HepG2 (cell line): ENCODE measurements around the gene VPS4A. TPM values are rescaled to one million over a fixed set of nuclear protein-coding genes. Genes with fewer than 3 reads are reported as not detected.

Experiments
- ADNP ChIP-seq: sonication (generic); formaldehyde crosslinking; IDR thresholded peaks from 2 replicates; pipeline ENCODE4 v1.4.0; 2020; ENCODE audit warnings: missing genetic modification reagents
- DNMT3B ChIP-seq: conservative IDR thresholded peaks from 2 replicates; pipeline ENCODE4 v1.6.1; 2016; ENCODE audit warnings: missing biosample characterization, control low read depth
- ELF1 ChIP-seq: sonication (generic); formaldehyde crosslinking; IDR thresholded peaks from 2 replicates; pipeline ENCODE4 v1.4.0; 2020; ENCODE audit warnings: missing genetic modification reagents
- FOXP4 ChIP-seq: sonication (generic); formaldehyde crosslinking; IDR thresholded peaks from 2 replicates; pipeline ENCODE4 v1.4.0; 2020; ENCODE audit warnings: missing genetic modification reagents
- HOXA5 ChIP-seq: sonication (generic); formaldehyde crosslinking; IDR thresholded peaks from 2 replicates; pipeline ENCODE4 v1.4.0; 2020; ENCODE audit warnings: missing genetic modification reagents
- ISL2 ChIP-seq: sonication (generic); formaldehyde crosslinking; IDR thresholded peaks from 2 replicates; pipeline ENCODE4 v1.5.0; 2020; ENCODE audit warnings: missing genetic modification reagents
- KAT2B ChIP-seq: fragments of 150-350 bp; IDR thresholded peaks from 2 replicates; pipeline ENCODE4 v1.6.1; 2014; ENCODE audit warnings: low read depth, low read length, borderline replicate concordance
- MEF2D ChIP-seq: sonication (generic); formaldehyde crosslinking; IDR thresholded peaks from 2 replicates; pipeline ENCODE4 v1.5.1; 2020; ENCODE audit warnings: mild to moderate bottlenecking, missing genetic modification reagents
- NR1H2 ChIP-seq: sonication (generic); formaldehyde crosslinking; IDR thresholded peaks from 2 replicates; pipeline ENCODE4 v1.8.1; 2022; ENCODE audit warnings: low read depth, missing genetic modification reagents, borderline replicate concordance
- PHF8 ChIP-seq: sonication (generic); formaldehyde crosslinking; IDR thresholded peaks from 2 replicates; pipeline ENCODE4 v1.5.0; 2020; ENCODE audit warnings: missing genetic modification reagents
- REPIN1 ChIP-seq: sonication (generic); formaldehyde crosslinking; IDR thresholded peaks from 2 replicates; pipeline ENCODE4 v1.8.0; 2022; ENCODE audit warnings: missing genetic modification reagents, low read depth, mild to moderate bottlenecking, borderline replicate concordance
- SALL1 ChIP-seq: sonication (generic); formaldehyde crosslinking; IDR thresholded peaks from 2 replicates; pipeline ENCODE4 v1.8.0; 2022; ENCODE audit warnings: mild to moderate bottlenecking, missing genetic modification reagents
- TCF7 ChIP-seq: sonication (generic); IDR thresholded peaks from 2 replicates; pipeline ENCODE4 v1.6.1; 2016; ENCODE audit warnings: antibody characterized with exemption, low read depth
- TGIF2 ChIP-seq: IDR thresholded peaks from 2 replicates; pipeline ENCODE4 v1.6.1; 2016; ENCODE audit warnings: control low read depth, missing compliant biosample characterization
- XRCC5 ChIP-seq: fragments of 200-400 bp; formaldehyde crosslinking; optimal IDR thresholded peaks from 2 replicates; pipeline ENCODE3; 2017; ENCODE audit warnings: mild to moderate bottlenecking, low read length
- ZBTB1 ChIP-seq: sonication (generic); formaldehyde crosslinking; IDR thresholded peaks from 2 replicates; pipeline ENCODE4 v1.4.0; 2020; ENCODE audit warnings: missing genetic modification reagents, borderline replicate concordance
- ZBTB2 ChIP-seq: sonication (generic); formaldehyde crosslinking; IDR thresholded peaks from 2 replicates; pipeline ENCODE4 v1.8.0; 2022; ENCODE audit warnings: low read depth, missing genetic modification reagents
- ZFP91 ChIP-seq: sonication (generic); formaldehyde crosslinking; IDR thresholded peaks from 2 replicates; pipeline ENCODE4 v1.9.0; 2022; ENCODE audit warnings: missing genetic modification reagents, mild to moderate bottlenecking, borderline replicate concordance
- ZFYVE20 ChIP-seq: sonication (generic); formaldehyde crosslinking; IDR thresholded peaks from 2 replicates; pipeline ENCODE4 v1.8.0; 2023; ENCODE audit warnings: low read depth, mild to moderate bottlenecking, moderate library complexity, missing genetic modification reagents, borderline replicate concordance
- ZHX1 ChIP-seq: sonication (generic); formaldehyde crosslinking; IDR thresholded peaks from 2 replicates; pipeline ENCODE4 v1.8.1; 2022; ENCODE audit warnings: low read depth, mild to moderate bottlenecking, missing genetic modification reagents
- ZNF367 ChIP-seq: sonication (generic); formaldehyde crosslinking; IDR thresholded peaks from 2 replicates; pipeline ENCODE4 v1.4.0; 2020; ENCODE audit warnings: missing genetic modification reagents, borderline replicate concordance
- ZNF510 ChIP-seq: sonication (generic); formaldehyde crosslinking; IDR thresholded peaks from 2 replicates; pipeline ENCODE4 v1.4.0; 2020; ENCODE audit warnings: low read depth, mild to moderate bottlenecking, missing genetic modification reagents
- polyA plus RNA-seq, 8 experiments: library from polyadenylated mRNA; depleted of rRNA in 3 of 8; stranded (reverse) in 7 of 8; unstranded in 1 of 8; fragments of >200 nt; fragmentation: Illumina TruSeq in 4 of 8; extraction: Trizol in 4 of 8; gene quantifications; 2 replicates each; pipeline versions ENCODE4 v1.2.1 to v1.2.3, GENCODE V29; 2011 to 2016; ENCODE audit warnings: low read depth in 4 of 8, missing spikeins in 1 of 8, mixed read lengths in 1 of 8; ENCODE audit not compliant: insufficient read depth in 1 of 8
- total RNA-seq, 5 experiments: library from RNA; depleted of rRNA; stranded (reverse); fragments of >200 nt; fragmentation: Illumina TruSeq; extraction: Trizol; gene quantifications; 2 replicates each; pipeline ENCODE4 v1.2.3, GENCODE V29; 2016; ENCODE audit warnings: low read depth in 1 of 5

The VPS4A gene
- total and polyA plus RNA-seq, 2 of the 13 experiments (the other 11 are each of a cell fraction or from before 2014, with no cell fraction given): 13.2 to 27.9 TPM

- TF ChIP-seq ADNP (0 out of 2 replicates have a peak, but pooled peaks have one; percentile 13), ZFP91 (no peak), ZBTB1 (CRISPR knock-in tag) (no peak), ZBTB2 (CRISPR knock-in tag) (no peak), PHF8 (CRISPR knock-in tag) (no peak), DNMT3B (CRISPR knock-in tag) (no peak), KAT2B (no peak), REPIN1 (CRISPR knock-in tag) (no peak), NR1H2 (CRISPR knock-in tag) (no peak), SALL1 (CRISPR knock-in tag) (0 out of 2 replicates have a peak, but pooled peaks have one; percentile 31), ZHX1 (CRISPR knock-in tag) (no peak), ISL2 (peak; percentile 62; the same call in 1 of the 2 replicates), ZNF510 (CRISPR knock-in tag) (no peak), ELF1 (no peak), ZNF367 (no peak), ZFYVE20 (CRISPR knock-in tag) (no peak), TGIF2 (CRISPR knock-in tag) (no peak), MEF2D (CRISPR knock-in tag) (no peak), TCF7 (peak; percentile 72; the same call in 1 of the 2 replicates), XRCC5 (no peak), FOXP4 (peak; percentile 37), HOXA5 (no peak)
Measured at GRCh38 chr16:69350536-69351133, 39.5 kb downstream of the VPS4A start (continued).
